B cell (primary cell): ENCODE measurements around the gene TCEAL7.

Experiments used
- CTCF ChIP-seq: fragments of 200-600 bp; IDR thresholded peaks from one replicate; pipeline ENCODE4 v1.8.0; 2022; ENCODE audit warnings: antibody characterized with exemption, mild to moderate bottlenecking
- EZH2 ChIP-seq: IDR thresholded peaks from 2 replicates; pipeline ENCODE4 v1.6.1; 2012; ENCODE audit warnings: borderline replicate concordance, low read depth, mild to moderate bottlenecking, moderate library complexity, low read length; ENCODE audit not compliant: insufficient read depth, poor library complexity, severe bottlenecking

DNA sequence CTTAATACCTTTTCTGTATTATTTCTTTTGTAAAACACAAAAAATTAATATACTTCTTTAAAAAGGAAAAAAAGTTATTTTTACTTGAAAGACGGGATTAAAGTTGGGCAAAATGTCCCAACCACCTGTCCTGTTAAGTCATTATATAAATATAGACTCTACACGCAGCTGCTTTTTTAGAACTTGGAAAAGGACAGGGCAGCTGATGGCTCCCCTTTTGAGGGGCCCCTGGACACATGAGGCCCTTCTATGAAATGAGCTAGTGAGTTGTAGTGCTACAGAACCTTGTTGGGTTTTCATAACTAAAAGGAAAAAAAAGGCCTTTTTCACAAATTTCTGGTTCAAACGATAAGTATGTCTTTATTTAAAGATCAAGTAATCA is 18.6 kb upstream of the TCEAL7 start:
- TF ChIP-seq CTCF (no peak), EZH2 (no peak)
